ENCODE data around the gene HS3ST3B1.

The HS3ST3B1 gene

DNA sequence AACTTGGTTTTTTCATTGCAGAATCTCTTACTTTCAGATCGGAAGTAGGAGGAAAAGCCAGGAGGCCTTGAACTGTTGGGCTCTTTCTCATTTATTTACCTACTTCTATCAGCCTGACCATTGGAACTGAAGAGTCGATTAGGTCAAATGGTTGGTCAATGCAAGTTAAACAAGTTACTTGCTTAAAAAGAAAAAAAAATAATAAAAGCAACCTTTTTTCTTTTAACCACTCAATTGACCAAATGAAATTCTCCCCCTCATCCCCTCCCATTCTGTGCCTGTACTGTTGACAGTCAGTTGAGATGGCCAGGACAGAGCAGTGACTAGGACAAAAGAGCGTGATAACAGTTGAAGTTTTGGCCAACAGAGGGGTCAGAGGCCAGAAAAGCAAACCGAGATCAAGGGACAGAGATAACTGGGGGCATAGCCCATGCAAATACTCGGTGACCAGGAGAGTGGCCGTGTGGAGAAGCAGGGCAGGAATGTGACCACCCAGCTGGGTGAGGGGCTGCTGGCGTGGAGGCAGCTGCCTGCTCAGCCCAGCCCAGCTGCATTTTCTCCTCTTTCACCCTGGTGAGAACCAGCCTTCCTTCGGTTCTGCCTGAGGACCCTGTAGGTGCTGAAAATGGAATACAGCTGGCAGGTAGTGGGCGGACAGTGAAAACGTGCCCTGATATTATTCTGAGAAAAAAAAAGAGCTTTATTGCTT is 72.2 kb downstream of the HS3ST3B1 start:
- no peak for TF ChIP-seq MYNN (tag by site-specific recombination; IDR thresholded peaks at IDR 0.05; ENCODE audit: borderline replicate concordance)
- TF ChIP-seq ZFP3 (tag by site-specific recombination; IDR thresholded peaks at IDR 0.05; ENCODE audit: low read depth), result no peak
- TF ChIP-seq ZNF791 (tag by site-specific recombination; IDR thresholded peaks at IDR 0.05), result no peak
- no peak overlapping the region for H3K4me3 ChIP-seq (ENCODE audit: low read depth, low read length)
- ChIA-PET CTCF (no interaction called here), POLR2A (no interaction called here)
- H3K36me3 ChIP-seq (ENCODE audit: control insufficient read depth in 2 of 2, insufficient read depth in 1 of 2, low read length in 2 of 2), result no peaks in the 10 kb centered on the region
- H3K4me1 ChIP-seq (ENCODE audit: control insufficient read depth, insufficient read depth, low read length), result no peaks in the 10 kb centered on the region
- no peaks in the 10 kb centered on the region for H3K9me3 ChIP-seq (ENCODE audit: control insufficient read depth, insufficient read depth, low read depth, low read length)
- no peak overlapping the region for H3K27ac ChIP-seq (ENCODE audit: extremely low read depth, low read depth, low read length)

DNA sequence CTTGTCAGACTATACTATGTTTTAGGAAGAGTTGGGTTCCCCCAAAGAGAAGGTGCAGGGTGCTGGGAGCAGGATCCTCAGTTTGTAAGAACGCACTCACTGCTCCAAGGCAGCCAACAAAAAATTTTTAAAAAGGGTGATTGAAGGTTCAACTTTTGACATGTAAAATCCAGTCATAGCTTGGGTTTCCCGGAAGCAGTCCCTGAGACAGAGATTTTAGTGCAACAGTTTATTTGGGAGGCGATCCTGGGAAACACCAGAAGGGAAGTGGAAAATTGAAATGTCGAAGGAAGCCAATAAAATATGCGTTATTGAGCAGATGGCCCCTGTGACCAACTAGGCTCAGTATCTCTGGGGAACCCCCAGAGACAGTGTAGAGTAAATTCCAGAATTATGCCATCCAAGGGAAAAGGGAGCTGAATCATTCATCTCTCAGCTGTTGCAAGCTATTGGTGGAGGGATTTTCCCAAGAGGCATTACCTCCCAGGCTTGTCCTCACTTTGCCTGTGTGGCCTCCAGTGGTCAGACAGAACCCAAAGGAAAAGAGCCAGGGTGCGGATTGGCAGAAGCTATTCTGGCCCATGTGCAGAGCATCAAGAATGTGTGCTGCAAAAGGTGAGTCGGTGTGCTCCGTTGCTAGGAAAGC is 72.9 kb downstream of the HS3ST3B1 start:
- ChIA-PET POLR2A (no interaction called here), CTCF (interaction anchor here (0.5 to 0.6 kb wide), 2 partner anchors 7 to 9 kb away, joined by 3 to 8 read pairs; no protein-coding TSS in a partner anchor)
- Histone ChIP-seq H3K9me3 (ENCODE audit: control insufficient read depth, insufficient read depth, low read depth, low read length) (no peaks in the 10 kb centered on the region), H3K27ac (ENCODE audit: extremely low read depth, low read depth, low read length) (no peak overlapping the region), H3K4me3 (ENCODE audit: low read depth, low read length) (no peak overlapping the region), H3K36me3 (ENCODE audit: control insufficient read depth in 2 of 2, insufficient read depth in 1 of 2, low read length in 2 of 2) (no peaks in the 10 kb centered on the region), H3K4me1 (ENCODE audit: control insufficient read depth, insufficient read depth, low read length) (no peaks in the 10 kb centered on the region)
- TF ChIP-seq KLF10 (tag by site-specific recombination; IDR thresholded peaks at IDR 0.05) (no peak), ZFP69B (tag by site-specific recombination; IDR thresholded peaks at IDR 0.05) (no peak), ZXDB (tag by site-specific recombination; IDR thresholded peaks at IDR 0.05) (no peak), ZNF138 (tag by site-specific recombination; IDR thresholded peaks at IDR 0.05; ENCODE audit: borderline replicate concordance) (no peak), ZNF23 (tag by site-specific recombination; IDR thresholded peaks at IDR 0.05; ENCODE audit: borderline replicate concordance) (no peak), KLF7 (tag by site-specific recombination; IDR thresholded peaks at IDR 0.05; ENCODE audit: borderline replicate concordance) (no peak), SP3 (tag by site-specific recombination; IDR thresholded peaks at IDR 0.05) (no peak)
- TF ChIP-seq, protein P1, sequence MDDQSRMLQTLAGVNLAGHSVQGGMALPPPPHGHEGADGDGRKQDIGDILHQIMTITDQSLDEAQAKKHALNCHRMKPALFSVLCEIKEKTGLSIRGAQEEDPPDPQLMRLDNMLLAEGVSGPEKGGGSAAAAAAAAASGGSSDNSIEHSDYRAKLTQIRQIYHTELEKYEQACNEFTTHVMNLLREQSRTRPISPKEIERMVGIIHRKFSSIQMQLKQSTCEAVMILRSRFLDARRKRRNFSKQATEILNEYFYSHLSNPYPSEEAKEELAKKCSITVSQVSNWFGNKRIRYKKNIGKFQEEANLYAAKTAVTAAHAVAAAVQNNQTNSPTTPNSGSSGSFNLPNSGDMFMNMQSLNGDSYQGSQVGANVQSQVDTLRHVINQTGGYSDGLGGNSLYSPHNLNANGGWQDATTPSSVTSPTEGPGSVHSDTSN (CRISPR knock-in tag; IDR thresholded peaks at IDR 0.05), result no peak
- TF ChIP-seq, protein P2, sequence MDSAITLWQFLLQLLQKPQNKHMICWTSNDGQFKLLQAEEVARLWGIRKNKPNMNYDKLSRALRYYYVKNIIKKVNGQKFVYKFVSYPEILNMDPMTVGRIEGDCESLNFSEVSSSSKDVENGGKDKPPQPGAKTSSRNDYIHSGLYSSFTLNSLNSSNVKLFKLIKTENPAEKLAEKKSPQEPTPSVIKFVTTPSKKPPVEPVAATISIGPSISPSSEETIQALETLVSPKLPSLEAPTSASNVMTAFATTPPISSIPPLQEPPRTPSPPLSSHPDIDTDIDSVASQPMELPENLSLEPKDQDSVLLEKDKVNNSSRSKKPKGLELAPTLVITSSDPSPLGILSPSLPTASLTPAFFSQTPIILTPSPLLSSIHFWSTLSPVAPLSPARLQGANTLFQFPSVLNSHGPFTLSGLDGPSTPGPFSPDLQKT (IDR thresholded peaks at IDR 0.05; ENCODE audit: borderline replicate concordance, low read depth, low read length), result no peak
- TF ChIP-seq, protein P3, sequence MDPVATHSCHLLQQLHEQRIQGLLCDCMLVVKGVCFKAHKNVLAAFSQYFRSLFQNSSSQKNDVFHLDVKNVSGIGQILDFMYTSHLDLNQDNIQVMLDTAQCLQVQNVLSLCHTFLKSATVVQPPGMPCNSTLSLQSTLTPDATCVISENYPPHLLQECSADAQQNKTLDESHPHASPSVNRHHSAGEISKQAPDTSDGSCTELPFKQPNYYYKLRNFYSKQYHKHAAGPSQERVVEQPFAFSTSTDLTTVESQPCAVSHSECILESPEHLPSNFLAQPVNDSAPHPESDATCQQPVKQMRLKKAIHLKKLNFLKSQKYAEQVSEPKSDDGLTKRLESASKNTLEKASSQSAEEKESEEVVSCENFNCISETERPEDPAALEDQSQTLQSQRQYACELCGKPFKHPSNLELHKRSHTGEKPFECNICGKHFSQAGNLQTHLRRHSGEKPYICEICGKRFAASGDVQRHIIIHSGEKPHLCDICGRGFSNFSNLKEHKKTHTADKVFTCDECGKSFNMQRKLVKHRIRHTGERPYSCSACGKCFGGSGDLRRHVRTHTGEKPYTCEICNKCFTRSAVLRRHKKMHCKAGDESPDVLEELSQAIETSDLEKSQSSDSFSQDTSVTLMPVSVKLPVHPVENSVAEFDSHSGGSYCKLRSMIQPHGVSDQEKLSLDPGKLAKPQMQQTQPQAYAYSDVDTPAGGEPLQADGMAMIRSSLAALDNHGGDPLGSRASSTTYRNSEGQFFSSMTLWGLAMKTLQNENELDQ (tag by site-specific recombination; IDR thresholded peaks at IDR 0.05; ENCODE audit: low read depth), result no peak
- TF ChIP-seq, protein P4, sequence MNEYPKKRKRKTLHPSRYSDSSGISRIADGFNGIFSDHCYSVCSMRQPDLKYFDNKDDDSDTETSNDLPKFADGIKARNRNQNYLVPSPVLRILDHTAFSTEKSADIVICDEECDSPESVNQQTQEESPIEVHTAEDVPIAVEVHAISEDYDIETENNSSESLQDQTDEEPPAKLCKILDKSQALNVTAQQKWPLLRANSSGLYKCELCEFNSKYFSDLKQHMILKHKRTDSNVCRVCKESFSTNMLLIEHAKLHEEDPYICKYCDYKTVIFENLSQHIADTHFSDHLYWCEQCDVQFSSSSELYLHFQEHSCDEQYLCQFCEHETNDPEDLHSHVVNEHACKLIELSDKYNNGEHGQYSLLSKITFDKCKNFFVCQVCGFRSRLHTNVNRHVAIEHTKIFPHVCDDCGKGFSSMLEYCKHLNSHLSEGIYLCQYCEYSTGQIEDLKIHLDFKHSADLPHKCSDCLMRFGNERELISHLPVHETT (tag by site-specific recombination; IDR thresholded peaks at IDR 0.05), result no peak
